HUDEP-2 (cell line): Measurements from ENCODE around the gene SLC30A2.
"Not testable (repeated sequence)": the region's sequence is repeated elsewhere in the genome, so short reads cannot be mapped to it uniquely, and the experiment has no call there.

ENCODE experiments used
- DNase-seq, 76 experiments: peaks; one replicate each; lab custom pipeline; 2025; ENCODE audit not compliant: unreplicated experiment in 76 of 76; lab: John Stamatoyannopoulos, UW

Gene SLC30A2, protein sequence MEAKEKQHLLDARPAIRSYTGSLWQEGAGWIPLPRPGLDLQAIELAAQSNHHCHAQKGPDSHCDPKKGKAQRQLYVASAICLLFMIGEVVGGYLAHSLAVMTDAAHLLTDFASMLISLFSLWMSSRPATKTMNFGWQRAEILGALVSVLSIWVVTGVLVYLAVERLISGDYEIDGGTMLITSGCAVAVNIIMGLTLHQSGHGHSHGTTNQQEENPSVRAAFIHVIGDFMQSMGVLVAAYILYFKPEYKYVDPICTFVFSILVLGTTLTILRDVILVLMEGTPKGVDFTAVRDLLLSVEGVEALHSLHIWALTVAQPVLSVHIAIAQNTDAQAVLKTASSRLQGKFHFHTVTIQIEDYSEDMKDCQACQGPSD

DNA sequence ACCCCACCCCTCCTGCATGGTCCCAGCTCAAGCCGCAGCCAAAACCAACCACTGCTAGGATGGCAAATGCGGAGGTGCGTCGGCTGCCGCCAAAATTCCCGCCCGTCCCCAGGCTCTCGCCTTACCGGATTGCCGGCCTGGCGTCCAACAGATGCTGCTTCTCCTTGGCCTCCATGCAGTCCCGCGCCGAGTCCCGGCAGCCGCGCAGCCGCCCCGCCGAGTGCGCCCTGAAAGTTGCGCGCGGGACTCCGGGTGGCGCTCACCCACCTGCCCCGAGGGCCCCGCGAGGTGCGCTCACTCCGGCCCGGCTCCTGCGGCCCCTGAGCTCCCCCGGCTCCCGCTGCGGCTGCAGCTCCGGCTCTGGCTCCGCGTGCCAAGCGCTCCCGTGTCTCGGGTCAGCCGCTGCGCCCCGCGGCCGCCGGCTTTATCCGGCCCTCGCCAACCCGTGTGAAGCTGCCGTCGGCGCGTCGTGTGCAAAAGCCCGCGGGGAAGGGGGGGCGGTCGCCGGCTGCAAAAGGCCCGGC is at the start of gene SLC30A2:
Gene SLC30A2, minus strand, starts transcription at position 397 of the 524 bp plus-strand sequence. Its CDS starts 222 bp downstream, at position 175.
- no peak for DNase-seq

DNA sequence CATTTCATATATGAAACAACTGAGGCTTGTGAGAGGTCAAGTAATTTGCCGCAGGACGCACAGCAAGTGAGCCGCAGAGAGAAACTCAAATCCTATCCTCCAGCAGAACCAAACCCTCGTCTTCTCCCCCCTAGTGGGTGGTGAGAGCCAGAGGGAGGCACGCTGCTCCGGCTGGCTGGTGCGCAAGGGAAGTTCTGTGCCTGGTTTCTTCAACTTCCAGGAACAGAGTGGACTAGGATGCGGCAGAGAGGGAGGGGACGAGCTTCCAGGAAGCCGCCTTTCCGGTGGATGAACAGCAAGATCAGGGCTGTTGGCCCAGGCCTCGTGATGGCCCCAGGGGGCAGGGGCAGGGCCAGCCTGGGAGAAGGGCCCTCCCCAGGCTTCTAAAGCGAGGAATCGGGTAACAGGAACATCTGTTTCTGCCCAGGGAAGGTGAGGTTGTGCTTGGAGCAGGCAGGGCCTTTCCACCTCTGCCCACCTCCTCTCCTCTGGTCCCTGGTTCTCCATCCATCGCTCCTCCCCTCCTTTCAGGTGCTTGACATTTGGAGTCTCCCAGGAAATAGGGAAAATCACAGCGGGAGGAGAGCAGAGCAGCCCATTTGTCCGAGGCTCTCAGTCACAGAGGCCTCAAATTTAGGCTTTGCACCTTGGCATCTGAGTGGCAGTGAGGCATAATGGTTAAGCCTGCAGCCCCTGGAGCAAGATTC is 48.9 kb upstream of the SLC30A2 start:
- DNase-seq = no peak

DNA sequence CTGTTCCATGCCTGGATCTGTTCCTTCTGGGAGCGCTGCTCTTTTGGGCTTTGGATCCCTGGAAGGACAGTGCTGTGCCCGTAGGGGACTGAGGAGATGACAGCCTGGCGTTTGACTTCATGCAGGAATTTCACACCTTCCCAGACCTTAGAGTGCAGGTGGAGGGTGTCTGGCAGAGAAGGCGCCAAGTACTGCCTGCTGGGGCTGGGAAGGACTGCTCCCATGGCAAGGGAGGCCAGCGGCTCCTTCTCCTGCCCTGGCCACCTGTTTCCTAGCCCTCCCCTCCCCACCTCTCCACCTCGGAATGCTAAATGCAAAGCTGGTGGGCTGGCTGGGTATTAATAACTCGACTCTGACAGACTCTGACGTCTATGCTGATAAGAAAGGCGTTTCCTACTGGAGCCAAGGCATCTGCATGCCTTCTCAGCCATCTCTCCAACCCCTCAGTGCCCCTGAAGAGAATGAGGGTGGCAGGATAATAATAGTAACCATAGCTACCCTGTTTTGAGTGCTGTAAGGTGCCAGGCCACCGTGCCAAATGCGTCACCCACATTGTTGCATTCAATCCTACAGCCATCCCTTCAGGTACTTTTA is 48.3 kb upstream of the SLC30A2 start:
- no peak for DNase-seq

DNA sequence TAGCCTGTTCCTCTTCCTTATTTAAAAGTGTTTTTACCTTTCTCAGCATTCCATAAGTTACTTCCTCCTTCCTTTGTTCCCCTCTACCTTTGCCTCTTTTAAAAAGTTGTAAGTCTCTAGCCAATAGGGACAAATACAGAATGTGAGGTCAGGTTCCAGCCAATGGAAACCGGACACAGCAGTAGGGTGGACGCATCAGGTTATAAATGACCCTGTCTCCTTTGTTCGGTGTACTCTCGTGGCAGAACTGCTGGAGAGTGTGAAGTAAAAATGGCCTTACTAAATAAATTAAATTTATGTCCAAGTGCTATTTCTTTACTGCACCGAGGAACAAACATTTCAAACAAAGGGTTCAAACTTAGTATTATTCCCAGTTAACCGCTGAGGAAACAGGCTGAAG is 47.7 kb upstream of the SLC30A2 start:
- DNase-seq = not testable (repeated sequence)

DNA sequence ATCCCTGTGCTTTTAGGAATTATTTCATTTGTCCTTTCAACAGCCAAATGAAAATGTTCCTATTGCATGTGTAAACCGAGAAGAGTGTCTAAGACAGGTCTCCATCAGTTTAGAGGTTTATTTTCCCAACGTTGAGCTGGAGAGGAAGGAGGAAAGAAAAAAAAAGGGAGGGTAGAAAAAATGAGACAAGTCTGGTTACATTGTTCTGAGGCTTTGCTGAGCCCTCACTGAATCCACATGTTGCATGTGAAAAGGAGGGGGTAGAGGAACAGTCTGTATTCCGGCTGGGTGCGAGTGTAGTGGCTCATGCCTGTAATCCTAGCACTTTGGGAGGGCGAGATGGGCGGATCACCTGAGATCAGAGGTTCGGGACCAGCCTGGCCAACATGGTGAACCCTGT is 46.5 kb upstream of the SLC30A2 start:
- no peak for DNase-seq

DNA sequence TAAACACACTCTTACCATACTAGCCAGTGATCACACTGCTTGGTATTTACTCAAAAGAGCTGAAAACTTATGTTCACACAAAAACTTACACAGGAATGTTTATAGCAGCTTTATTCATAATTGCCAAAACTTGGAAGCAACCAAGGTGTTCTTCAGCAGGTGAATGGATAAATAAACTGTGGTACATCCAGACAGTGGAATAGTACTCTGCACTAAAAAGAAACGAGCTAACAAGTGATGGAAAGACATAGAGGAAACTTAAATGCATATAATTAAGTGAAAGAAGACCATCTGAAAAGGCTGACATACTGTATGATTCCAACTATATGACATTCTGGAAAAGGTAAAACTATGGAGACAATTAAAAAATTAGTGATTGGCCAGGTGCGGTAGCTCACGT is 45.0 kb upstream of the SLC30A2 start:
- DNase-seq = no peak

DNA sequence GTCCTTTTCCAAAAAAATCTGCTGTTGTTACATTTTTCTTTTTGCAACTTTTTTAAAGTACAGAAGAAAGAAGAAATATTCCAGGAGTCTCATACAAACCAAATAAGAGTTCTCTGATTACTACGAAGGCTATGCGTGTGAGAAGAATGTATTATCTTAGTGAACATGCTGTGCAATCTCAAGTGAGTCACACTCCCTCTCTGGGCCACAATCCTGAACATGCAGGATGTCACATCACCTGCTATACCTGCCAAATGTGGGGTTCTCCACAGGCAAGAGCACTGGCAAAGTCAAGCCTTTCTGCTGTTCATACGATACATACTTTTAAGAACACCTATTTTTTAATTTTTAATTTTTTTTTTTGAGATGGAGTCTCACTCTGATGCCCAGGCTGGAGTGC is 43.2 kb upstream of the SLC30A2 start:
- no peak for DNase-seq

DNA sequence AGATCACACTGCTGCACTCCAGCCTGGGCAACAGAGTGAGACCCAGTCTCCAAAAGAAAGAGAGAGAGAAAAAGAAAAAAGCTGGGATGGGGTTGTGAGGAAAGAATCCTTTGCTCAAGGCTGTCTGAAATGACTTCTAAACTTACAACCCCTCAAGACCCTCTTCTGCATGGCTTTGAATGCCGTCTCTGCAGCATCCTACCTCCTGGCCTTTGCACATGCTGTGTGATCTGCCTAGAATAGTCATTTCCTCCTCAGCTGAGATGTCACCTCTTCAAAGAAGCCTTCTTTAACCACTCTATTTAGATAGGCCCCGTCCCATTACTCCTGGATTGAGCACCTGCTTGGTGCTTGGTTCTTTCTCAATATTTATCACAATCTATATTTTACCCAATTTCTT is 38.9 kb upstream of the SLC30A2 start:
- no peak for DNase-seq

DNA sequence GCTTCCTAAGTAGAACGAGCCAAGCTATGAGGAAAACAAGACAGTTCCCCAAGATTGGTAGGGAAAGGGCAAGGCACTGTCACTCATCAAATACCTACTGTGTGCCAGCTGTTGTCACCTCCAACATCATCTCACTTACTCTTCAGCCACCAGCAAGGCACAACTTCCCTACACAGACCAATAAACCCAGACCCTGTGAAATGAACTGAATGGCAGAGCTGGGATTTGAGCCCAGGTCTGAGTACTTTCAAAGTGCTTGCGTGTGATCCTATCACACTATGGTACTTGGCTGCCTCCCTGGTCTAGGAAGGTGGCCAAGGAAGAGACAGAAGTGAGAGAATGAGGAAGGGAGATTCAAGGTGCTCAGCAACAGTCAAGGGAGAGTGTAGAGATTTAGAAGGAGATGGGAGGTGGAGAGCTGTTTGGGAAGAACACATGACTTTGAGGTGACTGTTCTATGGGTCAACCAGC is 38.2 kb upstream of the SLC30A2 start:
- no peak for DNase-seq

DNA sequence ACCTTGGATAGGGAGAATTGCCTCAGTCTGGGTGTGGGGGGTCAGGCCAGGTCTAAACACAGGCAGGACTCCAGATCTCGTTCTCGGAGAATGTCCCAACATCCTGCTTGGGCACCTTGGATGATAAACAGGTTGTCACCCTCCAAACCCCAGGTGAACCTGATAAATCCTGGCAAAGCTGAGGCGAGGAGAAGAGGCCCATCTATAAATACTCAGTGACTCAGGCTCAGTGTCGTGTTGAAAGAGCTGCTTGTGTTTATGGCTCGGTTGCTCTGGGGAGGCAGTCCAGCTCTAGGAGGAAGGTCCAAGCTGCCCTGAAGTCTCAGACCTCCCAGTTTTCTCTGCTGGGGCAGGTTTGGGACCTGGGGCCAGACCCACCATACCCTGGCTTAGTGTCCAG is 37.3 kb upstream of the SLC30A2 start:
- no peak for DNase-seq

DNA sequence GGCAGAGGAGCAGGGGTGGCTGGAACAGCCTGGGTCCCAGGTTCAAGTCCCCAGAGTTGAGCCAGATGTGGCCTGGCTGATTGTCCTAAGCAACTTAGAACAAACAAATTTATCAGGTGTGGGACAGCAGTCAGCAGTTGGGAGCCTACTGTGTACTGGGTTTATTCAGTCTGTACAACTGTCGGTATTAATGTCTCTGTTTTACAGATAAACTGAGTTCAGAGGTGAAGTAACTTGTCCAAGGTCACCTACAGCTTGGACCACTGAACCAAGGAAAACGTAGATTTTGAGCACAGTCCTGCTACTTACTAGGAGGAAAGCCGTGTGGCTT is 36.1 kb upstream of the SLC30A2 start:
- no peak for DNase-seq

DNA sequence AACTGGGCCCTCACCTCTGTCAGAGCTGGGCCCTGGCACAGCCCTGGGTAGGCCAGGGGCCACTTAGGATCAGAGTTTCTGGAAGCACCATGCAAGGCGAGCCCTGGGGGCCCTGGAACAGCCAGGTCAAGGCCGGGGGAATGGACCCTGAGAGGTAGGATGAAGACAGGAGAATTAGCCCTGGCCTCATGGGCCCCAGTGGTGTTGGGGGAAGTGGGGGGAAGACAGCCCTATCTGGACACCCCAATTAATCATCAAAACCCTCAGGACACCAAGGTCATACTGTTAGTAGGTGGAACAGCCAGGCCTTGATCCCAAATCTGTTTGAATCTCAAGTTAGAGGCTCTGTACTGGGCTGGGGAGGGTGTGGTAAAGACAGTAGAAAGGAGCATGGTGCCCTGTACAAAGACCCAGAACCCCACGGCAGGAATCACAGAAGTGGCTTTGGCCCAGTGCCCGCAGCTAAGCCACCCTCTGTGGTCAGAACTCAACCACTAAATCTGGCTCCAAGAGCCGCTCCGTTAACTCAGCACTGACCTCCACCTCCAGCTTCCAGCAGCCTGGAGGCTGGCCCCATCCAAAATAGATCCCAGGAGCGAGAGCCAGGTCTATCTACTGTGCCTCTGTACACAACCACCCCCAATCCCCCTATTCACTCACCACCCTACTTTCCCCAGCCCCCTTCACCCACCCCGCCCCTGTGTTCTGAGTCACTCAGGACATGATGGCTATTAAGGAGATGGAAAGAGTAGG is 35.5 kb upstream of the SLC30A2 start:
- peak in 2 of 76 experiments; percentile 6 to 41 for DNase-seq

DNA sequence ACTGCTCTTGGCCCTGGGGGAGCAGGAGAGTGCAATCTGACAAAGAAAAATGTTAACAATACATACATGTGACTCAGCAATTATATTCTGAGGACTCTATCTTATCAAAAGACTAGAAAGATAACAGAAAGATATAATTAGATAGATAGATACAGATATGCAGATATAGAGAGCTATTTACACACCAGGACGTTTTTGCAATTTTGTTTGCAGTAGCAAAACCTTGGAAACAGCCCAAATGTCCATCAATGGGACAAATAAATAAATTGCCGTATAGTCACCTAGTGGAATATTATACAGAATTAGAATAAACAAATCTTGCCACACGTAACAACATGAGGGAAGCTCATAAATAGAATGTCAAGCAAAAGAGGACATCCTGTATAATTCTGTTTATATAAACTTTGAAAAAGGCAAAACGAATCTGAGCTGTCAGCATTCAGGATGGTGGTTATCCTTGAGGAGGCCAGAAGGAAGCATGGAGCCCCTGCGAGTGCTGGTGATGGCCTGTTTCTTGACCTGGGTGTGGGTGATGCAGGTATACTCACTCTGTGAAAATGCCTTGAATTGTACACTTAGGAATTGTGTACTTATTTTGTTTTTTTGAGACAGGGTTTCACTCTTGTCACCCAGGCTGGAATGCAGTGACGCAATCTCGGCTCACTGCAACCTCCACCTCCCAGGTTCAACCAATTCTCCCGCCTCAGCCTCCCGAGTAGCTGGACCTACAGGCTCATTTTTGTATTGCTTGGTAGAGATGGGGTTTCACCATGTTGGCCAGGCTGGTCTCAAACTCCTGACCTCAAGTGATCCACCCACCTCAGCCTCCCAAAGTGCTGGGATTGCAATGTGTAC is 34.3 kb upstream of the SLC30A2 start:
- DNase-seq = no peak

DNA sequence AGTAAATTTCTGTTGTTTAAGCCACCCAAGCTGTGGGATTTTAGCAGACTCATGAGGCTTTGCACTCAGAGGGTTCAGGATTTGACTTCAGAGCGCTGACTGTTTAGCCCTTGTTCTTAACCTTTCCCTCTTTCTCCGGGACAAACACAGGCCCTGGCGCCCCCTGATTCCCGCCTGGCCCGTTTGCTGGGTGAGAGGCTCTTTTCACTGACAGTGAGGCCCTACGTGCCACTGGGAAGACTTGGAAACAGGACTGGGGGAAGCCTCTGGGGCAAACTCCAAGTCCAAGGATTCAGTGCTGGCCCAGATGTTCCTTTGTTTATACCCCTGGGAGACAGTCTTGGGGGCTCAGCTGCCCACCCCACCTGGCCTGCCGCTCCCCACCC is 33.3 kb upstream of the SLC30A2 start:
- no peak for DNase-seq

DNA sequence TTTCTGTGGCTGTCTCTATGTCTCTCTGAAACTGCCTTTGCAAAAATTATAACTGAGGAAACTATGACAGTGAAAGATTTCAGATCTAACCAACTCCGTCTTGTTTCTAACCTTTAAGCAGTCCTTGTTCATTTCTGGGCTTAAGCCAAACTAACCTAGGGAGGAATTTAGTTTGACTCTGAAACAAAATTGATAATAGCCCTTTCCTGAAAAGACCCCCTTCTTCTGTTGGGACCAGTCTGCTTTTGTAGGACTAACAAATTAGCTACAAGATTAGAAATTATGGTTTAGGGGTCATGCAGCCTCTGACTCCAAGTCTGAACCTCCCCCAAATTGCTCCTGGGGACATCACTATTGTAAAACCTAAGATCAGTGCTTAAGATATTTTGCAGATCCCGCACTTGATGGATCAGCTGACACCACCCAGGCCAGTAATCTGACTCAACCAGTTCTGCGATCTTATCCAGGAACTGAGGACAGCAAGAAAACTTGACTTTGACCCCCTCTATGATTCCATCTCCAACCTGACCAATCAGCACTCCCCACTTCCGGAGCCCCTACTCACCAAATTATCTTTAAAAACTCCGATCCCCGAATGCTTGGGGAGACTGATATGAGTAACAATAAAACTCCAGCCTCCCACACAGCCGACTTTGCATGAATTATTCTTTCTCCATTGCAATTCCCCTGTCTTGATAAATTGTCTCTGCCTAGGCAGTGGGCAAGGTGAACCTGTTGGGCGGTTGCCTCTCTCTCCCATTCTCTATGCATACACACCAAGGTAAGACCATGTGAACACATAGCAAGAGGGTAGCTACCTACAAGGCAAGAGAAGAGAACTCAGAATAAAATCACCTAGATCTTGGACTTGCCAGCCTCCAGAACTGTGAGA is 32.6 kb upstream of the SLC30A2 start:
- DNase-seq = peak in 34 of 76 experiments; percentile 9 to 64 (median 27)

DNA sequence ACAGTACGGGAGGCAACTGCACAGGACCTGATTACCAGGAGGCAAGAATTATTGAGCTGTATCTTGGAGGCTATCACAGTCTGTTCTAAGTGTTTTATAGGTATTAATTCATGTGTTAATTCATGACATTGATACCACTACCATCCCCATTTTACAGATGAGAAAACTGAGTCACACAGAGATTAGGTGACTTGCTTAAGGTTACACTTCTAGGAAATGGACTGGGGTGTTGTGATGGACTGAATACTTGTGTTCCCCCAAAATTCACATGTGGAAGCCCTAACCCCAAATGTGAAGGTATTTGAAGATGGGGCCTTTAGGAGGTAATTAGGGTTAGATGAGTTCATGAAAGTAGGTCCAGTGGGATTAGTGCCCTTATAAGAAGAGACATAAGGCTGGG is 31.6 kb upstream of the SLC30A2 start:
- no peak for DNase-seq

DNA sequence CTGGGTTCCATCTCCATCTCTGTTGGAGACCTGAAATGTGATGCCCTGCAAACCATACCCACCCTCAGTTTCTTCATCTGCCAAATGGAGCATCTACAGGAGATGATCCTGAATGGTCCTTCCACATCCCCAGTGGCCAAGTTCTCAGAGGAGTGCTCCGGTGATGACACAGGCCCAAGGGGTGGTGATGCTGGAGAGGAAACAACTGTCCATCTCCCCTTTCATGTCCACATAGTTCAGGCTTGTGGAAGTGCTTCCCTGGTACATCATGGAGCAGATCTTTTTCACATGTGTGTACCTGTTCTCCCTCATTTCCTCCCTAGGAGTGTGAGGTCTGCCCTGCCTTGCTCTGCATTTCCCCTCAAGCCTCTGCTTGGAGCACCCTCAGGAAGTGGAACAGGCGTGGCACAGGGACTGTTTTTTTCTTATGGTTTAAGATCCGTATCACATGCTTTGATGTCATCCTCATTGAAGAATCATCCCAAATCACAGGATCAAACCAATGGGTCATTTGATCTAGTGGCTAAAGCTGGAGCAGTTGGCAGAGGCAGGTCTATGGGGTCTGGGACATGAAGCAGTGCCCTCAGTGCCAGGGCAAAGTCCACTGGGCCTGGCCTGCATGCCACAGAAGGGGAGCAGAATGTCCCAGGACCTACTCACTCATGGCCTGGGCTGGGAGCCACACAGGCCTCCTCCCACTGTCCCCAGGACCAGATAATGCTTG is 29.7 kb upstream of the SLC30A2 start:
- peak in 5 of 76 experiments; percentile 6 to 20 (median 9) for DNase-seq

DNA sequence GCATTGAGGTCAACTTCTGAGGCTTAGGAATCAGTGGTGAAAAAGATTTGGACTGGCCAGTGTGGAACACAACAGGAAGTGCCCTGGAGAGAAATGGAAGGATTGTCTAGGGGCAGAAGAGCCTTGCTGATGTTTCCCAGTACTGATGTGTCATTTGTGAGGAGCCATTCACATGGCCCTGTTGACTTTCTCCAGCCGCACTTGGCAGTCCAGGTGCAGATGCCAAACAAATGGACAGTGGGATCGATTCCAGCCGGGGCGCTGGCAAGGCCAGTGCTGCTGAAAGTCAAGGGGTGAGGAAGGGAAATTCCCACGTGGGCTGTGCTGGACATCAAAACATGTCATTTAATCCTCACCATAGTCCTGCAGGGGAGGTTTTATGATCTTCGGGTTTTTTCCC is 26.4 kb upstream of the SLC30A2 start:
- DNase-seq = no peak
